Vein endothelial cell (primary cell): ENCODE results near the gene GID4. TPM values are rescaled to one million over a fixed set of nuclear protein-coding genes. Genes with fewer than 3 reads are reported as not detected.

Experiments used
- total RNA-seq: library from RNA; depleted of rRNA; stranded (reverse); fragments of >200 nt; gene quantifications from 2 replicates; pipeline ENCODE4 v1.2.3, GENCODE V29; 2012

The GID4 gene
- total RNA-seq, result 7.8 and 9.1 TPM in 2 replicates

DNA sequence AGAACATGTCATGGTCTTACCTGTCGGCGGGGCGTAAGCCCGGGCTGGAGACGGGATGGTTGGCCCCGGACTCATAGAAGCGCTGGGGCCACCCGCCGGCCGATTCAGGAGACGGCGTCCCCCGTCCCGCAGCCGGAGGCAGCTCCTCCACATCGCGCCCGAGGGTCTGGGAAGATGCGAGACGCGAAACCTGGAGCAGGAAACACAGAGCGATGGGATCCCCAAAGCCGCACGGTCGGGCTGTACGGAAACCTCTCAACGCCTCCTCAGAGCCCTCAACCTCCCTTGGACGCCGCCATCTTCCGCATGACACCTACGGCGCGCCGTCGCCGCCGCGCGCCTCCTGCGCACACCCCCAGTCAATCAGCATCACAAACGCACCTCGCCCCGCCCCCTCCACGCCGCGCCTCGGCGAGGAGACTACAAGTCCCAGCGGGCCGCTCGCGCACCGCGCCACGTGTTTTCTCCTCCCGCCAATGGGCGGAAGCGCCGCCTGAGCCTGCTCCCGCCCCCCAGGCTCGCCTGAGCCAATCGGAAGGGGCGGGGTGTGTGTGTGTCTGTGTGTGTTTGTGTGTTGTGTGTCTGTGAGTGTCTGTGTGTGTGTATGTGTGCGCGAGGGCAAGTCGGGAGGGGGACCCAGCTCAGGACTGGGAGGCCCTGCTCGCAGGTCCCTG, at the start of gene GID4, which contains the start of gene ATPAF2:
Gene GID4, plus strand, starts transcription at position 548 of the 674 bp plus-strand sequence. Its CDS starts 57 bp downstream, at position 605.
Gene ATPAF2, minus strand, starts transcription at position 308 of the 674 bp plus-strand sequence. Its CDS starts 155 bp downstream, at position 153.

DNA sequence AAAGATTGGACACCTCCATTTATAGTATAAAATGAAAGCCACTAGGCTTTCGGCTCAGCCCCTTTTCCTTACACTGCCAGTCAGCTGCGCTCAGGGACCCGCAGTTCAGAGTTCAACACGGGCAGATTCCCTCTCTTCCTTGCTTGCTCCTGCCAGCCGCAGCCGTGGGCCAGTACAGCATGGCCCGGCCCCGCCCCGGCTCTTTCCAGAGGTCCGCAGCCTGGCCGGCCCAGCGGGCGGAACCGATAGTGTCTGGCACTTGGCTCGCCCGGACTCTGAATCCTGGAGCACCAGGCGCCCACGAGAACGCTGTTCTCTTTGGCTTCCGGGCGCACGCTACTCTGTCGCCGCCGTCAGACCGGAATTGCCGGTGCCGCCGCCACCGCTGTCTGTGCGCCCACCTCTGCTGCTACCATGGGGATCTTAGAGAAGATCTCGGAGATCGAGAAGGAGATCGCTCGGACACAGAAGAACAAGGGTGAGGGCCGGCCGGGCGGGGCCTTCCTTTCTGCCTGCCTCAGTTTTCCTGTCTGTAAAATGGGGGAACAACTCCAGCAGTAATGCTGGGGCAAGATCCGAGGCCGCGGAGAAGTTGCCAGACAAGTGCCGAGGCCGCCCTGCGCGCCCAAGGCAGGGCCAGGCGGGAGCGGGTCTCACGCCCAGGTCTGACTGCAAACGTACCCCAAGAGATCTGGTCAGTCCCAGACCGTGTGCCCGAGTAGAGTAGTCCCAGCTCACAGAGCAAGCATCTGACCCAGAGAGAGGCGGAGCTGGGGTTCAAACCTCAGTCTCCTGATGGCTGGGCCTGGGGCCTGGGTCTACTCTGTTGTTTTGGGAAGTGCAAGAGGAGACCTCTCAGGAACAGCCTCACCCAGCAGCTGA, 48.6 kb downstream of the GID4 start, which contains the start of gene DRG2:
Gene DRG2, plus strand, starts transcription at position 339 of the 882 bp plus-strand sequence. Its CDS starts 76 bp downstream, at position 415.

DNA sequence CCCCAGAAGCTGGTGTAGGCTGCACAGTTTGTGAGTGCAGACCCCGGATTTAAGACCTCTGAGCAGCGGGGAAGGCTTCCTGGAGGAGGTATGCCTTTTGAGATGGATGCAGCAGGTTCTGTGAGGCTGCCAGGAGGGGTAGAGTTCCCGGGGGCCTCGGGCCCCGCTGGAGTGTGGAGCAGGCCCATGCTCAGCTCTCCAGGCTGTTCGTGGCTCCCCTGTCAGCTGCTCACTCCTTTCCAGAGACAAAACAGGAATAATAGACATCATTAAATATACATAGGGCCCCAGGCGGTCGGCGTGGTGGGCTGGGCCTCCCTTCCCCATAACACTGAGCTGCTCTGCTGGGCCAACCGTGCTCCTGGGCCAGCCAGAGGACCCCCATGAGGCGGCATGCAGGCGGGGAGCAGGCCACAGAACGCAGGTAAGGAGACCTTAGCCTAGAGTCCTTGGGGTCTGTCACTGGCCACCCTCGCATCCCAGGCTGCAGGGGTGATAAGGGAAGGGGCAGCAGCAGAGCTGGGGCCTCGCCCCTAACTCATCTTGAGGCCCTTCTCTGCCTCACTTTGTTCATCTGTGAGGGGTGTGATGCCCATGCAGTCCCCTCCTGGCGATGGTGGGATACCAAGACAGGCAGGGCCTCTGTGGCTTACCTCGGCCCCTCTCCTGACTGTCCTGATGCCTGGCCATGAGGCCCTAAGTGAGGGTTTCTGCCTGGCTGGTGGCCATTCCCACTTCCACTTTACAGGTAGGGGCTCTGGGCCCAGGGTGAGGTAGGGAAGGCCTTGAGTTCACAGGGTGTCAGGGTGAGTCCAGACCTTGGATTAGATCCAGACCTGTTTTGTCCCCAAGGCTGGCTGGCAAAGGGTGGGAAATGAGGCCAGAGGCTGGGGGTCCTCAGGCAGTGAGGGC, 69.4 kb downstream of the GID4 start, which contains the start of gene MYO15A:
Gene MYO15A, plus strand, starts transcription at position 356 of the 912 bp plus-strand sequence. CDS start 10,045 bp downstream, outside the sequence.

Other genes with a start within 250 kb of the GID4 start
- gene SREBF1, start 202.4 kb upstream of the GID4 start, total RNA-seq, result 47.4 and 53.3 TPM in 2 replicates
- gene TOM1L2, start 67.0 kb upstream of the GID4 start, total RNA-seq, result 35.9 and 49.7 TPM in 2 replicates
- gene DRC3, start 66.5 kb upstream of the GID4 start, total RNA-seq, result 1.7 and 2.0 TPM in 2 replicates
- gene ATPAF2, start 240 bp upstream of the GID4 start, total RNA-seq, result 15.6 and 21.2 TPM in 2 replicates
- gene DRG2, start 48.5 kb downstream of the GID4 start, total RNA-seq, result 46.7 and 53.1 TPM in 2 replicates
- gene MYO15A, start 69.3 kb downstream of the GID4 start, total RNA-seq, result 0.29 TPM in 1 of 2 replicates, not detected in the other
- gene ALKBH5, start 144.4 kb downstream of the GID4 start, total RNA-seq, result 92.5 and 97.7 TPM in 2 replicates
- 38.1 and 43.4 TPM in 2 replicates for gene LLGL1, start 186.2 kb downstream of the GID4 start, total RNA-seq
- 285 and 320 TPM in 2 replicates for gene FLII, start 219.3 kb downstream of the GID4 start, total RNA-seq
- gene MIEF2, start 221.3 kb downstream of the GID4 start, total RNA-seq, result 15.6 and 17.3 TPM in 2 replicates